Left lung (tissue), 10 donors: ENCODE results near the gene LAMA3. TPM values are rescaled to one million over a fixed set of nuclear protein-coding genes. Genes with fewer than 3 reads are reported as not detected.

Experiments
- ATAC-seq: fragments of 200-7000 bp; cut with Tn5 transposase; one replicate; pipeline ENCODE4 v1.9.1; 2020; ENCODE audit warnings: moderate library complexity
- DNase-seq, 4 donors: peaks; one replicate each; pipeline ENCODE4 v3.0.0-alpha.2; 2013 to 2020
- H3K27ac ChIP-seq, 2 donors: fragments of 200-600 bp; sonication (generic) in 1 of 2; one replicate each; pipeline versions ENCODE4 v1.5.0 to v1.8.0; 2020 to 2021
- H3K27me3 ChIP-seq, 2 donors: fragments of 200-600 bp; sonication (generic) in 1 of 2; one replicate each; pipeline versions ENCODE4 v1.5.0 to v1.8.0; 2020 to 2021
- H3K36me3 ChIP-seq, 2 donors: fragments of 200-600 bp; sonication (generic) in 1 of 2; one replicate each; pipeline versions ENCODE4 v1.5.0 to v1.8.0; 2020 to 2021
- H3K4me1 ChIP-seq, 2 donors: fragments of 200-600 bp; one replicate each; pipeline ENCODE4 v1.8.0; 2021
- H3K4me3 ChIP-seq, 2 donors: fragments of 200-600 bp; sonication (generic) in 1 of 2; one replicate each; pipeline versions ENCODE4 v1.5.0 to v1.8.0; 2020 to 2021; ENCODE audit warnings: mild to moderate bottlenecking in 1 of 2
- H3K9me3 ChIP-seq, 2 donors: fragments of 200-600 bp; sonication (generic) in 1 of 2; one replicate each; pipeline versions ENCODE4 v1.5.0 to v1.8.0; 2020 to 2021
- intact Hi-C, 2 donors: fragments of 100-400 bp; cut with DNase I; formaldehyde crosslinking; loops; one replicate each; pipeline versions ENCODE4 v1.11.2 to v1.14.2; 2022
- polyA plus RNA-seq, 6 donors: library from polyadenylated mRNA; unstranded; fragments of 120-200 nt; gene quantifications; one replicate each; pipeline ENCODE4 v1.2.1, GENCODE V29; 2013; ENCODE audit not compliant: insufficient read length in 6 of 6
- total RNA-seq, 2 donors: library from RNA; stranded (reverse); fragmentation: NEBNext Ultra II Directional; extraction: Animal tissue kit (Norgen Biotek cat#: 25700); gene quantifications; one replicate each; pipeline ENCODE4 v1.2.1, GENCODE V29; 2021
- TF ChIP-seq, protein P1 (sequence below), 2 donors: fragments of 200-600 bp; sonication (generic) in 1 of 2; IDR thresholded peaks; one replicate each; pipeline versions ENCODE4 v1.5.0 to v1.8.0; 2021; ENCODE audit warnings: antibody characterized with exemption in 2 of 2
- donor health status: DM: no; HTN: yes; CAD: no.
- donor health status: DM: no; HTN: no; CAD: no.

The LAMA3 gene
- total and polyA plus RNA-seq, 8 donors, result 42.8 to 207 (median 140) TPM

DNA sequence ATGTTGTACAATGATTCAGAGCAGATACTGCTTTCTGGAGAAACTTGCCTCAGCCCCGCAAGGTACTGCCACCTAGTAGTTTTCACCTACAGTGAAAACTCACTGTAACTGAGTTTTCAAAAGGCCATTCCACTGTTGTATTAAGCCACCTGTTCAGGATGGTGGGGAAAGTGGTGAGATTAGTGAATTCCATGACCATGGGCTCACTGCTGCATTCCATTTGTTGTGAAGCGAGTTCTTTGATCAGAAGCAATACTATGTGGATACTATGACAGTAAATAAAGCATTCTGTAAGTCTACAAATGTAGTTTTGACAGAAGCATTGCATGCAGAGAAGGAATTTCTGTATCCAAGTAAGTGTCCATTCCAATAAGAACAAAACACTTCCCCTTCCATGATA, 113.6 kb downstream of the LAMA3 start:
- no peaks in the 10 kb centered on the region for H3K4me1 ChIP-seq
- intact Hi-C loops, result no loop called here
- H3K4me3 ChIP-seq, result no peak overlapping the region
- ATAC-seq, result no peak
- TF ChIP-seq, protein P1, sequence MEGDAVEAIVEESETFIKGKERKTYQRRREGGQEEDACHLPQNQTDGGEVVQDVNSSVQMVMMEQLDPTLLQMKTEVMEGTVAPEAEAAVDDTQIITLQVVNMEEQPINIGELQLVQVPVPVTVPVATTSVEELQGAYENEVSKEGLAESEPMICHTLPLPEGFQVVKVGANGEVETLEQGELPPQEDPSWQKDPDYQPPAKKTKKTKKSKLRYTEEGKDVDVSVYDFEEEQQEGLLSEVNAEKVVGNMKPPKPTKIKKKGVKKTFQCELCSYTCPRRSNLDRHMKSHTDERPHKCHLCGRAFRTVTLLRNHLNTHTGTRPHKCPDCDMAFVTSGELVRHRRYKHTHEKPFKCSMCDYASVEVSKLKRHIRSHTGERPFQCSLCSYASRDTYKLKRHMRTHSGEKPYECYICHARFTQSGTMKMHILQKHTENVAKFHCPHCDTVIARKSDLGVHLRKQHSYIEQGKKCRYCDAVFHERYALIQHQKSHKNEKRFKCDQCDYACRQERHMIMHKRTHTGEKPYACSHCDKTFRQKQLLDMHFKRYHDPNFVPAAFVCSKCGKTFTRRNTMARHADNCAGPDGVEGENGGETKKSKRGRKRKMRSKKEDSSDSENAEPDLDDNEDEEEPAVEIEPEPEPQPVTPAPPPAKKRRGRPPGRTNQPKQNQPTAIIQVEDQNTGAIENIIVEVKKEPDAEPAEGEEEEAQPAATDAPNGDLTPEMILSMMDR (IDR thresholded peaks at IDR 0.05), result no peak
- no peaks in the 10 kb centered on the region for H3K36me3 ChIP-seq
- H3K9me3 ChIP-seq, result no peaks in the 10 kb centered on the region
- H3K27ac ChIP-seq, result no peak overlapping the region
- no peak for DNase-seq
- H3K27me3 ChIP-seq, result no peaks in the 10 kb centered on the region

DNA sequence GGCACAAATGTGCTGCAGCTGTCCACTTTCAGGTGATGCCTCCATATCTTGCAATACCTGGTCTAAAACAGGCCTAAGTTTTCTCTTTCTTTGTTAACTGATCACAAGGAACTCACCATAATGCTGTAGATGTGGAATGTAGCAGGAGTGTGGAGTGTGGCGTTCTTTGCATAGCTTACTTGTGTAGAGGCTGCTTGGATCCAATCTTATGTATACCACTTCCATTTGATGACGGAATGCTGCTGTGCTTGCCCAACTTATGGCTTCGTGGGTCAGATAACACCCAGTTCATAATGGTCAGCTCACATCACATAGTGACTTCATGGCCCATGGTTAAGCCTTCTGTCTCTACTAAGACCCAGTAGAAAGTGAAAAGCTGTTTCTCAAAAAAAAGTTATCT, 114.5 kb downstream of the LAMA3 start:
- no peak overlapping the region for H3K4me3 ChIP-seq
- no peak for DNase-seq

DNA sequence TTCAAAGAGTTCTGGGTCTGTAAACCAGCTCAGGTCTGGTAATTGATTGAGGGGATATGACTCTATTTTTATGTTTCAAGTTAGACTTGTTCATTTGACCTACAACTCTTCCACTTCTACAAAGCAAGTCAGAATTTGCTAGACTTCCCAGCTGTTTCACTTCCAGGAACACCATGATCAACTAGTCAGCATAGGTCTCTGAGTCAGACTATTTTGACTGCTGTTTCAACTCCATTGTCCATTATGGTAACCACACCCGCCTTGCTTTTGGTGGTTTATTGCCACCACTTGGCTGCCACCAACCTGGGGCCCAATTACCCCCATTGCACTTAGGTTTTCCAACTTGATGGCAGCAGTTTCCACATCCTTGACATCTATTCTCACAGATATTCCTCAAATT, 116.6 kb downstream of the LAMA3 start:
- no peak for DNase-seq
- Histone ChIP-seq H3K27ac (no peak overlapping the region), H3K9me3 (no peaks in the 10 kb centered on the region), H3K36me3 (no peaks in the 10 kb centered on the region), H3K27me3 (no peaks in the 10 kb centered on the region), H3K4me3 (no peak overlapping the region), H3K4me1 (no peaks in the 10 kb centered on the region)
- ATAC-seq, result peak; percentile 25
- intact Hi-C loops, result no loop called here
- TF ChIP-seq, protein P1 (IDR thresholded peaks at IDR 0.05), result no peak

More for the DNA sequence above, 114.5 kb downstream of the LAMA3 start:
- intact Hi-C loops, result no loop called here
- Histone ChIP-seq H3K9me3 (no peaks in the 10 kb centered on the region), H3K4me1 (no peaks in the 10 kb centered on the region), H3K27me3 (no peaks in the 10 kb centered on the region), H3K27ac (no peak overlapping the region), H3K36me3 (no peaks in the 10 kb centered on the region)
- TF ChIP-seq, protein P1 (IDR thresholded peaks at IDR 0.05), result no peak
- ATAC-seq, result no peak

GRCh38 chr18:23809415-23809814, 120.2 kb downstream of the LAMA3 start:
- TF ChIP-seq, protein P1 (IDR thresholded peaks at IDR 0.05), result no peak
- DNase-seq (no peak), ATAC-seq (no peak)
- H3K4me1 ChIP-seq, result no peaks in the 10 kb centered on the region
- intact Hi-C loops, result no loop called here
- H3K27ac ChIP-seq, result no peak overlapping the region
- no peaks in the 10 kb centered on the region for H3K9me3 ChIP-seq
- H3K4me3 ChIP-seq, result no peak overlapping the region
- H3K27me3 ChIP-seq, result no peaks in the 10 kb centered on the region
- no peaks in the 10 kb centered on the region for H3K36me3 ChIP-seq

DNA sequence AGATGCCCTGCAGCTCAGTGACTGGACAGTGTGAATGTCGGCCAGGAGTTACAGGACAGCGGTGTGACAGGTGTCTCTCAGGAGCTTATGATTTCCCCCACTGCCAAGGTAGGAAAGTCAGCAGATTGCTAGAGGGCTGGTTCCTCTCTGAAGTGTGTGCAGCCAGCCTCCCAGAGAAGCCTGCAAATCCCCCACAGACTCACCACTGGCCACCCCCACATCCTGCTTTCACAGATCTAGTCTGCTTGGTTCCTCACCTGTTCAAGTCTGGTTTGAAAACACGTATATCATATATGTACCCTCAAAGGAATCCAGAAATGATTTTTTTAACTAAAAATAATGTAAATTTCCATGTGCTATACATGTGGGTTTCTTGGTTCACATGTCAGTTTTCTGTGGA, 121.1 kb downstream of the LAMA3 start:
- intact Hi-C loops, result no loop called here
- Histone ChIP-seq H3K4me1 (no peaks in the 10 kb centered on the region), H3K27me3 (no peaks in the 10 kb centered on the region), H3K36me3 (no peaks in the 10 kb centered on the region), H3K4me3 (no peak overlapping the region), H3K27ac (no peak overlapping the region), H3K9me3 (no peaks in the 10 kb centered on the region)
- no peak for DNase-seq
- no peak for ATAC-seq
- TF ChIP-seq, protein P1 (IDR thresholded peaks at IDR 0.05), result no peak
